Activated CD4-positive, alpha-beta memory T cell treated with anti-CD3 and anti-CD28 coated beads for 36 hours (primary cell): ENCODE measurements around the gene USP15. TPM values are rescaled to one million over a fixed set of nuclear protein-coding genes. Genes with fewer than 3 reads are reported as not detected.
A peak's percentile ranks its signal among the peaks of the same experiment; 100 is the strongest.
"Not testable (repeated sequence)": the region's sequence is repeated elsewhere in the genome, so short reads cannot be mapped to it uniquely, and the experiment has no call there.

Experiments used
- CTCF ChIA-PET: fragments of 350-600 bp; sonication (Branson Sonifier 250); formaldehyde crosslinking; loops from one replicate; lab custom pipeline; 2021; ENCODE audit warnings: antibody characterized with exemption, inconsistent platforms; lab: Charles Lee
- POLR2A ChIA-PET: fragments of 350-600 bp; sonication (Branson Sonifier 250); formaldehyde crosslinking; loops from one replicate; lab custom pipeline; 2021; ENCODE audit warnings: antibody characterized with exemption; lab: Charles Lee
- DNase-seq: peaks from one replicate; pipeline ENCODE4 v3.0.0-alpha.2; 2020
- H3K27ac Mint-ChIP-seq: one replicate; pipeline ENCODE4 v1.8.0; 2021; ENCODE audit warnings: mixed read lengths
- H3K27me3 Mint-ChIP-seq: one replicate; pipeline ENCODE4 v1.8.0; 2021; ENCODE audit warnings: mixed read lengths
- H3K36me3 Mint-ChIP-seq: one replicate; pipeline ENCODE4 v1.8.0; 2021; ENCODE audit warnings: mixed read lengths
- H3K4me1 Mint-ChIP-seq: one replicate; pipeline ENCODE4 v1.8.0; 2021; ENCODE audit warnings: low read depth, mixed read lengths
- H3K4me3 Mint-ChIP-seq: one replicate; pipeline ENCODE4 v1.8.0; 2021; ENCODE audit warnings: mild to moderate bottlenecking, mixed read lengths
- H3K9me3 Mint-ChIP-seq: one replicate; pipeline ENCODE4 v1.8.0; 2021; ENCODE audit warnings: mixed read lengths
- intact Hi-C: fragments of 100-400 bp; cut with micrococcal nuclease; formaldehyde crosslinking; loops from one replicate; pipeline ENCODE4 v1.15.1; 2023
- total RNA-seq, 2 experiments: library from RNA; stranded (reverse); gene quantifications; one replicate each; pipeline ENCODE4 v1.2.3, GENCODE V29; 2021

Gene USP15
- total RNA-seq, 2 experiments from 2014 or later: 76.8 to 82.8 TPM

GRCh38 chr12:62364697-62365096 is 104.5 kb downstream of the USP15 start:
- H3K4me3 Mint-ChIP-seq, H3K27me3 Mint-ChIP-seq, DNase-seq, CTCF ChIA-PET, intact Hi-C loops, POLR2A ChIA-PET, H3K27ac Mint-ChIP-seq: not testable (repeated sequence)
- peaks cover 26% of the 10 kb centered on the region for H3K4me1 Mint-ChIP-seq
- H3K36me3 Mint-ChIP-seq: peaks cover 53% of the 10 kb centered on the region
- peaks cover 18% of the 10 kb centered on the region for H3K9me3 Mint-ChIP-seq

GRCh38 chr12:62365846-62366245 is 105.6 kb downstream of the USP15 start:
- H3K27ac Mint-ChIP-seq, H3K27me3 Mint-ChIP-seq, H3K4me3 Mint-ChIP-seq, DNase-seq, POLR2A ChIA-PET, CTCF ChIA-PET, intact Hi-C loops: not testable (repeated sequence)
- H3K9me3 Mint-ChIP-seq: peaks cover 18% of the 10 kb centered on the region
- H3K4me1 Mint-ChIP-seq: peaks cover 32% of the 10 kb centered on the region
- peaks cover 55% of the 10 kb centered on the region for H3K36me3 Mint-ChIP-seq

GRCh38 chr12:62368430-62369223 is 108.4 kb downstream of the USP15 start:
- H3K36me3 Mint-ChIP-seq: peaks cover 51% of the 10 kb centered on the region
- peaks cover 18% of the 10 kb centered on the region for H3K9me3 Mint-ChIP-seq
- CTCF ChIA-PET, H3K27ac Mint-ChIP-seq, intact Hi-C loops, DNase-seq, H3K4me3 Mint-ChIP-seq, POLR2A ChIA-PET, H3K27me3 Mint-ChIP-seq: not testable (repeated sequence)
- H3K4me1 Mint-ChIP-seq: peaks cover 44% of the 10 kb centered on the region

- H3K4me3 Mint-ChIP-seq: no peak overlapping the region
- H3K27me3 Mint-ChIP-seq: no peaks in the 10 kb centered on the region
- peaks cover 37% of the 10 kb centered on the region for H3K36me3 Mint-ChIP-seq
- H3K9me3 Mint-ChIP-seq: peaks cover 9% of the 10 kb centered on the region
- ChIA-PET CTCF (no interaction called here), POLR2A (no interaction called here)
- DNase-seq: no peak
- H3K27ac Mint-ChIP-seq: no peak overlapping the region
- H3K4me1 Mint-ChIP-seq: peaks cover 52% of the 10 kb centered on the region
- intact Hi-C loops: no loop called here
These were observed 110.0 kb downstream of the USP15 start for GRCh38 chr12:62370189-62370588.

GRCh38 chr12:62371661-62372060 is 111.5 kb downstream of the USP15 start:
- DNase-seq: no peak
- intact Hi-C loops: no loop called here
- no peaks in the 10 kb centered on the region for H3K9me3 Mint-ChIP-seq
- ChIA-PET POLR2A (no interaction called here), CTCF (interaction anchor here (0.7 kb wide), 1 partner anchor 423 kb away, joined by 3 read pairs; no protein-coding TSS in a partner anchor)
- H3K36me3 Mint-ChIP-seq: peaks cover 24% of the 10 kb centered on the region
- no peaks in the 10 kb centered on the region for H3K27me3 Mint-ChIP-seq
- peaks cover 49% of the 10 kb centered on the region for H3K4me1 Mint-ChIP-seq
- H3K27ac Mint-ChIP-seq: no peak overlapping the region
- H3K4me3 Mint-ChIP-seq: no peak overlapping the region

GRCh38 chr12:62372134-62372533 is 111.9 kb downstream of the USP15 start:
- no peak overlapping the region for H3K27ac Mint-ChIP-seq
- ChIA-PET CTCF (interaction anchor here (0.6 kb wide), 1 partner anchor 22 kb away, joined by 3 read pairs; no protein-coding TSS in a partner anchor), POLR2A (no interaction called here)
- H3K4me1 Mint-ChIP-seq: peaks cover 46% of the 10 kb centered on the region
- DNase-seq: no peak
- no peaks in the 10 kb centered on the region for H3K9me3 Mint-ChIP-seq
- H3K4me3 Mint-ChIP-seq: no peak overlapping the region
- intact Hi-C loops: no loop called here
- H3K27me3 Mint-ChIP-seq: no peaks in the 10 kb centered on the region
- H3K36me3 Mint-ChIP-seq: peaks cover 22% of the 10 kb centered on the region

- H3K36me3 Mint-ChIP-seq: peaks cover 18% of the 10 kb centered on the region
- CTCF ChIA-PET: no interaction called here
- no peak overlapping the region for H3K4me3 Mint-ChIP-seq
- intact Hi-C loops: no loop called here
- H3K9me3 Mint-ChIP-seq: no peaks in the 10 kb centered on the region
- H3K27me3 Mint-ChIP-seq: no peaks in the 10 kb centered on the region
- peak overlapping the region; percentile 23 for H3K27ac Mint-ChIP-seq
- H3K4me1 Mint-ChIP-seq: peaks cover 41% of the 10 kb centered on the region
- POLR2A ChIA-PET: no interaction called here
- DNase-seq: no peak
These were observed 112.6 kb downstream of the USP15 start for GRCh38 chr12:62372825-62373224.

- intact Hi-C loops: loop anchor here (5.0 kb wide), 1 partner anchor 113 kb away; the partner anchor contains the start of gene USP15
- peaks cover 33% of the 10 kb centered on the region for H3K4me1 Mint-ChIP-seq
- ChIA-PET CTCF (no interaction called here), POLR2A (no interaction called here)
- peaks cover 6% of the 10 kb centered on the region for H3K36me3 Mint-ChIP-seq
- H3K27me3 Mint-ChIP-seq: no peaks in the 10 kb centered on the region
- H3K4me3 Mint-ChIP-seq: no peak overlapping the region
- H3K9me3 Mint-ChIP-seq: no peaks in the 10 kb centered on the region
- DNase-seq: no peak
- H3K27ac Mint-ChIP-seq: no peak overlapping the region
These were observed 115.4 kb downstream of the USP15 start for GRCh38 chr12:62375603-62376002.

- Mint-ChIP-seq H3K9me3 (no peaks in the 10 kb centered on the region), H3K36me3 (peaks cover 13% of the 10 kb centered on the region), H3K4me3 (no peak overlapping the region), H3K27me3 (no peaks in the 10 kb centered on the region), H3K4me1 (peaks cover 19% of the 10 kb centered on the region), H3K27ac (no peak overlapping the region)
- ChIA-PET POLR2A (interaction anchor here (0.6 kb wide), 2 partner anchors 47 to 116 kb away, joined by 3 read pairs; no protein-coding TSS in a partner anchor), CTCF (interaction anchor here (0.6 kb wide), 1 partner anchor 86 kb away, joined by 3 read pairs; no protein-coding TSS in a partner anchor)
- intact Hi-C loops: loop anchor here (5.0 kb wide), 1 partner anchor 117 kb away; the partner anchor contains the start of gene USP15
- DNase-seq: no peak
These were observed 119.0 kb downstream of the USP15 start for GRCh38 chr12:62379026-62379722.

GRCh38 chr12:62379723-62380045 is 119.5 kb downstream of the USP15 start:
- DNase-seq: no peak
- Mint-ChIP-seq H3K27ac (no peak overlapping the region), H3K27me3 (no peaks in the 10 kb centered on the region), H3K4me1 (peaks cover 15% of the 10 kb centered on the region), H3K36me3 (peaks cover 14% of the 10 kb centered on the region), H3K4me3 (no peak overlapping the region), H3K9me3 (no peaks in the 10 kb centered on the region)
- CTCF ChIA-PET: interaction anchor here (0.6 kb wide), 1 partner anchor 86 kb away, joined by 3 read pairs; no protein-coding TSS in a partner anchor
- intact Hi-C loops: loop anchor here (5.0 kb wide), 1 partner anchor 117 kb away; the partner anchor contains the start of gene USP15
- POLR2A ChIA-PET: interaction anchor here (0.6 kb wide), 2 partner anchors 47 to 117 kb away, joined by 3 read pairs; no protein-coding TSS in a partner anchor

GRCh38 chr12:62382526-62382925 is 122.3 kb downstream of the USP15 start:
- ChIA-PET CTCF (interaction anchor here (0.6 kb wide), 1 partner anchor 40 kb away, joined by 4 read pairs; no protein-coding TSS in a partner anchor), POLR2A (no interaction called here)
- H3K4me3 Mint-ChIP-seq: no peak overlapping the region
- no peaks in the 10 kb centered on the region for H3K27me3 Mint-ChIP-seq
- no peak for DNase-seq
- H3K9me3 Mint-ChIP-seq: no peaks in the 10 kb centered on the region
- intact Hi-C loops: no loop called here
- H3K4me1 Mint-ChIP-seq: peaks cover 6% of the 10 kb centered on the region
- H3K27ac Mint-ChIP-seq: no peak overlapping the region
- H3K36me3 Mint-ChIP-seq: peaks cover 23% of the 10 kb centered on the region

- no peak for DNase-seq
- POLR2A ChIA-PET: no interaction called here
- Mint-ChIP-seq H3K27ac (no peak overlapping the region), H3K36me3 (peaks cover 23% of the 10 kb centered on the region), H3K27me3 (no peaks in the 10 kb centered on the region), H3K9me3 (no peaks in the 10 kb centered on the region), H3K4me3 (no peak overlapping the region), H3K4me1 (peaks cover 2% of the 10 kb centered on the region)
- CTCF ChIA-PET: no interaction called here
- intact Hi-C loops: no loop called here
These were observed 136.5 kb downstream of the USP15 start for GRCh38 chr12:62396750-62397149.
